Chondrocyte (in vitro differentiated cells): Measurements from ENCODE around the gene PRDM15. TPM values are rescaled to one million over a fixed set of nuclear protein-coding genes. Genes with fewer than 3 reads are reported as not detected.
"Not testable (repeated sequence)": the region's sequence is repeated elsewhere in the genome, so short reads cannot be mapped to it uniquely, and the experiment has no call there.

ENCODE experiments used
- DNase-seq: peaks from one replicate; pipeline ENCODE4 v3.0.0; 2021; ENCODE audit warnings: mixed read lengths, low spot score
- H3K27ac Mint-ChIP-seq: one replicate; pipeline ENCODE4 v1.8.0; 2021; ENCODE audit warnings: mild to moderate bottlenecking, moderate library complexity, mixed read lengths; ENCODE audit not compliant: unreplicated experiment
- H3K27me3 Mint-ChIP-seq: 2 replicates; pipeline ENCODE4 v1.8.0; 2021; ENCODE audit warnings: low read depth, mixed read lengths
- H3K36me3 Mint-ChIP-seq: 2 replicates; pipeline ENCODE4 v1.8.0; 2021; ENCODE audit warnings: low read depth, mixed read lengths
- H3K4me1 Mint-ChIP-seq: 2 replicates; pipeline ENCODE4 v1.8.0; 2021; ENCODE audit warnings: low read depth, mild to moderate bottlenecking, mixed read lengths
- H3K4me3 Mint-ChIP-seq: one replicate; pipeline ENCODE4 v1.8.0; 2021; ENCODE audit warnings: mild to moderate bottlenecking, moderate library complexity, mixed read lengths; ENCODE audit not compliant: unreplicated experiment
- H3K9me3 Mint-ChIP-seq: 2 replicates; pipeline ENCODE4 v1.8.0; 2021; ENCODE audit warnings: low read depth, mixed read lengths
- CTCF ChIP-seq: fragments of 200-600 bp; sonication (generic); IDR thresholded peaks from 2 replicates; pipeline ENCODE4 v1.5.0; 2021; ENCODE audit warnings: antibody characterized with exemption, mild to moderate bottlenecking, moderate library complexity
- total RNA-seq: library from RNA; stranded (reverse); gene quantifications from 3 replicates; pipeline ENCODE4 v1.2.1, GENCODE V29; 2021

PRDM15 gene
- total RNA-seq, 1 donor from 2014 or later = 4.9 TPM

GRCh38 chr21:41792711-41793110 is 86.4 kb downstream of the PRDM15 start:
- Mint-ChIP-seq H3K4me3 (no peak overlapping the region), H3K9me3 (peaks cover 18% of the 10 kb centered on the region), H3K4me1 (no peaks in the 10 kb centered on the region), H3K27me3 (peaks cover 2% of the 10 kb centered on the region), H3K27ac (no peak overlapping the region), H3K36me3 (peaks cover 11% of the 10 kb centered on the region)
- TF ChIP-seq CTCF = no peak
- DNase-seq = no peak

- H3K27ac Mint-ChIP-seq = no peak overlapping the region
- peaks cover 18% of the 10 kb centered on the region for H3K4me1 Mint-ChIP-seq
- no peak for TF ChIP-seq CTCF
- H3K27me3 Mint-ChIP-seq = no peaks in the 10 kb centered on the region
- no peak overlapping the region for H3K4me3 Mint-ChIP-seq
- H3K9me3 Mint-ChIP-seq = no peaks in the 10 kb centered on the region
- DNase-seq = no peak
- H3K36me3 Mint-ChIP-seq = no peaks in the 10 kb centered on the region
These were observed 92.6 kb downstream of the PRDM15 start for GRCh38 chr21:41786509-41786987.

- not testable (repeated sequence) for H3K9me3 Mint-ChIP-seq, H3K27ac Mint-ChIP-seq, DNase-seq, H3K27me3 Mint-ChIP-seq, H3K4me3 Mint-ChIP-seq, H3K36me3 Mint-ChIP-seq
- H3K4me1 Mint-ChIP-seq = peaks cover 23% of the 10 kb centered on the region
These were observed 93.9 kb downstream of the PRDM15 start for GRCh38 chr21:41785262-41785661.

GRCh38 chr21:41784456-41785102 is 94.6 kb downstream of the PRDM15 start:
- Mint-ChIP-seq H3K36me3 (no peaks in the 10 kb centered on the region), H3K4me1 (peaks cover 24% of the 10 kb centered on the region), H3K27ac (no peak overlapping the region), H3K9me3 (no peaks in the 10 kb centered on the region), H3K4me3 (no peak overlapping the region), H3K27me3 (peaks cover 3% of the 10 kb centered on the region)
- no peak for TF ChIP-seq CTCF
- no peak for DNase-seq

GRCh38 chr21:41783476-41784180 is 95.5 kb downstream of the PRDM15 start:
- TF ChIP-seq CTCF = no peak
- Mint-ChIP-seq H3K36me3 (no peaks in the 10 kb centered on the region), H3K9me3 (no peaks in the 10 kb centered on the region), H3K27ac (no peak overlapping the region), H3K4me1 (peaks cover 28% of the 10 kb centered on the region), H3K27me3 (peaks cover 4% of the 10 kb centered on the region), H3K4me3 (no peak overlapping the region)
- DNase-seq = no peak
